Measurements from ENCODE around the gene SNX14. TPM values are rescaled to one million over a fixed set of nuclear protein-coding genes. Genes with fewer than 3 reads are reported as not detected.
A peak's percentile ranks its signal among the peaks of the same experiment; 100 is the strongest.

The SNX14 gene
- total and polyA plus RNA-seq, 2 of the 13 experiments (the other 11 are each of a cell fraction or from before 2014, with no cell fraction given) = 83.5 to 112 TPM

DNA sequence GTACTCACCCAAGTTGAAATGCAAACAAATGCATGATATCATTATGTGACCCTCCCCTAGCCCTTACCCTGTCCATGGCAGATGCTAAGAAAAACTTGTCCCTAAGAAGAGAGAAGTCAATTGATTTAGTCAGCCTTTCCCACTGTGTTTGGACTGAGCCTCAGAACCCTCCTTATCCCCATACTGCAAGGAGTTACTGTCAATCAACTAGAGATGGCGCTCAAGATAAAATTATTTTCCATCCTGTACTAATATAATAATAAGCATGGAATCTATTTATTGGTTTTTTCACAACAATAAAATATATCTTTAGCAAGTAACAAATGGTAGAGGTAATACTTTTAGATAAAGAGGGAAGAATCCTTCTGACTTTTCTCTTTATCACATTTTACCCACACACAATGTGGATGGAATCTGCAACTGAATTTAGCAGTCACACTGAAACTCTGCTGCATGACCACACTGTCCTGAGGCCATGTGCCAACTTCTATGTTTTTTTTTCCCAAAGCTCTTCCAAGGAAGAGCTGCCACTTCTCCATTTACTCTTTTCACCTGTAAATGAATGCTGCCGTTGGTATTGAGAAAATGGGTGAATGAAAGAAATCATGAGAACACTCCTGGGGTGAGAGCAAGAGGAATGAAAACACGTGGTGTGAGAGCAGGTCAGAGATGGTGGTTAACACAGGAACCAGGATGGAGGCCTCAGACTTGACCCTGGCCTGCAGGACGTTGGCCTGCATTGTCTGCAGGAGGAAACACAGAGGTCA lies 133.3 kb downstream of the SNX14 start:
- ATAC-seq = peak; percentile 60
- CTCF ChIA-PET (ENCODE audit: low intra/inter-chr PET ratio, low total read pairs) = no interaction called here
- H3K4me3 ChIP-seq (replicated peaks in 1 of 3; ENCODE audit: insufficient read depth in 1 of 3, low read depth in 2 of 3, low read length in 3 of 3) = no peak overlapping the region
- no peak for TF ChIP-seq WIZ (CRISPR knock-in tag; IDR thresholded peaks at IDR 0.05)
- TF ChIP-seq ZFP41 (CRISPR knock-in tag; IDR thresholded peaks at IDR 0.05; ENCODE audit: borderline replicate concordance) = no peak
- no peak for TF ChIP-seq ZMYM3 (CRISPR knock-in tag; IDR thresholded peaks at IDR 0.05)
- no peak for TF ChIP-seq SALL2 (CRISPR knock-in tag; IDR thresholded peaks at IDR 0.05)
- TF ChIP-seq, protein P1, sequence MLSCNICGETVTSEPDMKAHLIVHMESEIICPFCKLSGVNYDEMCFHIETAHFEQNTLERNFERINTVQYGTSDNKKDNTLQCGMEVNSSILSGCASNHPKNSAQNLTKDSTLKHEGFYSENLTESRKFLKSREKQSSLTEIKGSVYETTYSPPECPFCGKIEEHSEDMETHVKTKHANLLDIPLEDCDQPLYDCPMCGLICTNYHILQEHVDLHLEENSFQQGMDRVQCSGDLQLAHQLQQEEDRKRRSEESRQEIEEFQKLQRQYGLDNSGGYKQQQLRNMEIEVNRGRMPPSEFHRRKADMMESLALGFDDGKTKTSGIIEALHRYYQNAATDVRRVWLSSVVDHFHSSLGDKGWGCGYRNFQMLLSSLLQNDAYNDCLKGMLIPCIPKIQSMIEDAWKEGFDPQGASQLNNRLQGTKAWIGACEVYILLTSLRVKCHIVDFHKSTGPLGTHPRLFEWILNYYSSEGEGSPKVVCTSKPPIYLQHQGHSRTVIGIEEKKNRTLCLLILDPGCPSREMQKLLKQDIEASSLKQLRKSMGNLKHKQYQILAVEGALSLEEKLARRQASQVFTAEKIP (CRISPR knock-in tag; IDR thresholded peaks at IDR 0.05; ENCODE audit: borderline replicate concordance) = no peak
- TF ChIP-seq AGO1 (IDR thresholded peaks at IDR 0.05; ENCODE audit: low read depth, low read length, poor library complexity, severe bottlenecking) = no peak
- peak; percentile 64; the same call in 1 of the 2 replicates for TF ChIP-seq MAX (IDR thresholded peaks at IDR 0.05)
- 0 out of 2 replicates have a peak, but pooled peaks have one; percentile 19 for TF ChIP-seq RARA (CRISPR knock-in tag; IDR thresholded peaks at IDR 0.05)
- peak; percentile 48; the same call in 1 of the 2 replicates for TF ChIP-seq ZFX (CRISPR knock-in tag; IDR thresholded peaks at IDR 0.05; ENCODE audit: low read depth)
- TF ChIP-seq ZFY (CRISPR knock-in tag; IDR thresholded peaks at IDR 0.05) = peak; percentile 37; the same call in 1 of the 2 replicates
- TF ChIP-seq ISL2 (CRISPR knock-in tag; IDR thresholded peaks at IDR 0.05) = 0 out of 2 replicates have a peak, but pooled peaks have one; percentile 9
- TF ChIP-seq MED8 (CRISPR knock-in tag; IDR thresholded peaks at IDR 0.05; ENCODE audit: insufficient replicate concordance) = no peak
- no peak for TF ChIP-seq ZBTB14 (CRISPR knock-in tag; IDR thresholded peaks at IDR 0.05)
- TF ChIP-seq, protein P2, sequence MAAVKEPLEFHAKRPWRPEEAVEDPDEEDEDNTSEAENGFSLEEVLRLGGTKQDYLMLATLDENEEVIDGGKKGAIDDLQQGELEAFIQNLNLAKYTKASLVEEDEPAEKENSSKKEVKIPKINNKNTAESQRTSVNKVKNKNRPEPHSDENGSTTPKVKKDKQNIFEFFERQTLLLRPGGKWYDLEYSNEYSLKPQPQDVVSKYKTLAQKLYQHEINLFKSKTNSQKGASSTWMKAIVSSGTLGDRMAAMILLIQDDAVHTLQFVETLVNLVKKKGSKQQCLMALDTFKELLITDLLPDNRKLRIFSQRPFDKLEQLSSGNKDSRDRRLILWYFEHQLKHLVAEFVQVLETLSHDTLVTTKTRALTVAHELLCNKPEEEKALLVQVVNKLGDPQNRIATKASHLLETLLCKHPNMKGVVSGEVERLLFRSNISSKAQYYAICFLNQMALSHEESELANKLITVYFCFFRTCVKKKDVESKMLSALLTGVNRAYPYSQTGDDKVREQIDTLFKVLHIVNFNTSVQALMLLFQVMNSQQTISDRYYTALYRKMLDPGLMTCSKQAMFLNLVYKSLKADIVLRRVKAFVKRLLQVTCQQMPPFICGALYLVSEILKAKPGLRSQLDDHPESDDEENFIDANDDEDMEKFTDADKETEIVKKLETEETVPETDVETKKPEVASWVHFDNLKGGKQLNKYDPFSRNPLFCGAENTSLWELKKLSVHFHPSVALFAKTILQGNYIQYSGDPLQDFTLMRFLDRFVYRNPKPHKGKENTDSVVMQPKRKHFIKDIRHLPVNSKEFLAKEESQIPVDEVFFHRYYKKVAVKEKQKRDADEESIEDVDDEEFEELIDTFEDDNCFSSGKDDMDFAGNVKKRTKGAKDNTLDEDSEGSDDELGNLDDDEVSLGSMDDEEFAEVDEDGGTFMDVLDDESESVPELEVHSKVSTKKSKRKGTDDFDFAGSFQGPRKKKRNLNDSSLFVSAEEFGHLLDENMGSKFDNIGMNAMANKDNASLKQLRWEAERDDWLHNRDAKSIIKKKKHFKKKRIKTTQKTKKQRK (IDR thresholded peaks at IDR 0.05; ENCODE audit: low read length) = no peak
- no peak for TF ChIP-seq ZNF441 (CRISPR knock-in tag; IDR thresholded peaks at IDR 0.05; ENCODE audit: borderline replicate concordance)
- TF ChIP-seq ESRRA (CRISPR knock-in tag; IDR thresholded peaks at IDR 0.05; ENCODE audit: low read depth) = no peak
- no peak for TF ChIP-seq TEF (CRISPR knock-in tag; IDR thresholded peaks at IDR 0.05)

More for the DNA sequence above, 133.3 kb downstream of the SNX14 start:
- H3K9ac ChIP-seq (ENCODE audit: insufficient read depth, low read depth, low read length) = no peak overlapping the region
- peaks cover 0 to 3% of the 10 kb centered on the region in 2 experiments; a peak in 2 of 5 replicates for H3K36me3 ChIP-seq (replicated peaks in 1 of 2; ENCODE audit: control insufficient read depth in 1 of 2, insufficient read depth in 2 of 2, low read length in 2 of 2)
- H3K27me3 ChIP-seq (ENCODE audit: control insufficient read depth in 1 of 2, insufficient read depth in 2 of 2, low read length in 2 of 2) = no peaks in the 10 kb centered on the region
- intact Hi-C loops (cut with micrococcal nuclease; ENCODE audit: unreplicated experiment) (no loop called here), in situ Hi-C loops (cut with HindIII; ENCODE audit: extremely low pct_ligation_motif_present, low pct_unique_long_range_greater_than_20kb) (no loop called here)
- POLR2A ChIA-PET = no interaction called here
- H3K79me2 ChIP-seq (ENCODE audit: insufficient read depth, low read length) = no peaks in the 10 kb centered on the region
- WGBS (ENCODE audit: low lambda C conversion rate) = 50% methylated on average over 4 of the region's 4 CpGs
- DNase-seq (ENCODE audit: low spot score) (no peak), FAIRE-seq (no peak)
- H3K27ac ChIP-seq (ENCODE audit: extremely low read length, insufficient read depth, low read length) = no peak overlapping the region
- no peak overlapping the region for H2AFZ ChIP-seq (ENCODE audit: low read length)
- no peaks in the 10 kb centered on the region for H4K20me1 ChIP-seq (ENCODE audit: insufficient read depth, low read length)
- no peaks in the 10 kb centered on the region for H3K9me3 ChIP-seq (ENCODE audit: low read length)
- H3K4me1 ChIP-seq (ENCODE audit: insufficient read depth, low read length) = peaks cover 73% of the 10 kb centered on the region
- no peak overlapping the region for H3K4me2 ChIP-seq (ENCODE audit: low read depth, low read length)
- BruUV-seq (replicated peaks) = no TSS peak

Data from HepG2 (cell line).